Glutamatergic neuron (in vitro differentiated cells): ENCODE data around the gene EPHA7. TPM values are rescaled to one million over a fixed set of nuclear protein-coding genes. Genes with fewer than 3 reads are reported as not detected.

ENCODE experiments used
- DNase-seq: peaks from one replicate; pipeline ENCODE4 v3.0.0; 2022
- H3K27ac Mint-ChIP-seq: one replicate; pipeline ENCODE4 v1.8.0; 2020; ENCODE audit warnings: mild to moderate bottlenecking, mixed read lengths, inconsistent platforms; ENCODE audit not compliant: unreplicated experiment
- H3K27me3 Mint-ChIP-seq: one replicate; pipeline ENCODE4 v1.8.0; 2020; ENCODE audit warnings: mild to moderate bottlenecking, moderate library complexity, mixed read lengths, inconsistent platforms; ENCODE audit not compliant: unreplicated experiment
- H3K36me3 Mint-ChIP-seq: one replicate; pipeline ENCODE4 v1.8.0; 2020; ENCODE audit warnings: mild to moderate bottlenecking, mixed read lengths, inconsistent platforms; ENCODE audit not compliant: unreplicated experiment
- H3K4me1 Mint-ChIP-seq: one replicate; pipeline ENCODE4 v1.8.0; 2020; ENCODE audit warnings: mild to moderate bottlenecking, low read depth, mixed read lengths, inconsistent platforms; ENCODE audit not compliant: unreplicated experiment
- H3K4me3 Mint-ChIP-seq: one replicate; pipeline ENCODE4 v1.8.0; 2020; ENCODE audit warnings: mild to moderate bottlenecking, mixed read lengths, inconsistent platforms; ENCODE audit not compliant: unreplicated experiment
- H3K9me3 Mint-ChIP-seq: one replicate; pipeline ENCODE4 v1.8.0; 2020; ENCODE audit warnings: mild to moderate bottlenecking, moderate library complexity, mixed read lengths, inconsistent platforms; ENCODE audit not compliant: unreplicated experiment
- long read RNA-seq: library from polyadenylated mRNA; unstranded; transcript quantifications from one replicate; pipeline ENCODE4 v2.0.0, GENCODE V29; 2020; ENCODE audit not compliant: unreplicated experiment
- total RNA-seq: library from RNA; stranded (reverse); fragmentation: NEBNext Ultra II Directional; extraction: Animal tissue kit (Norgen Biotek cat#: 25700); gene quantifications from one replicate; pipeline ENCODE4 v1.2.1, GENCODE V29; 2021; ENCODE audit not compliant: unreplicated experiment
- TF ChIP-seq, protein P1 (sequence below): fragments of 200-600 bp; sonication (generic); IDR thresholded peaks from one replicate; pipeline ENCODE4 v1.5.0; 2021; ENCODE audit not compliant: partially characterized antibody, unreplicated experiment

EPHA7 gene
- 3.6 TPM for total RNA-seq
- long read RNA-seq, result 0 reads

DNA sequence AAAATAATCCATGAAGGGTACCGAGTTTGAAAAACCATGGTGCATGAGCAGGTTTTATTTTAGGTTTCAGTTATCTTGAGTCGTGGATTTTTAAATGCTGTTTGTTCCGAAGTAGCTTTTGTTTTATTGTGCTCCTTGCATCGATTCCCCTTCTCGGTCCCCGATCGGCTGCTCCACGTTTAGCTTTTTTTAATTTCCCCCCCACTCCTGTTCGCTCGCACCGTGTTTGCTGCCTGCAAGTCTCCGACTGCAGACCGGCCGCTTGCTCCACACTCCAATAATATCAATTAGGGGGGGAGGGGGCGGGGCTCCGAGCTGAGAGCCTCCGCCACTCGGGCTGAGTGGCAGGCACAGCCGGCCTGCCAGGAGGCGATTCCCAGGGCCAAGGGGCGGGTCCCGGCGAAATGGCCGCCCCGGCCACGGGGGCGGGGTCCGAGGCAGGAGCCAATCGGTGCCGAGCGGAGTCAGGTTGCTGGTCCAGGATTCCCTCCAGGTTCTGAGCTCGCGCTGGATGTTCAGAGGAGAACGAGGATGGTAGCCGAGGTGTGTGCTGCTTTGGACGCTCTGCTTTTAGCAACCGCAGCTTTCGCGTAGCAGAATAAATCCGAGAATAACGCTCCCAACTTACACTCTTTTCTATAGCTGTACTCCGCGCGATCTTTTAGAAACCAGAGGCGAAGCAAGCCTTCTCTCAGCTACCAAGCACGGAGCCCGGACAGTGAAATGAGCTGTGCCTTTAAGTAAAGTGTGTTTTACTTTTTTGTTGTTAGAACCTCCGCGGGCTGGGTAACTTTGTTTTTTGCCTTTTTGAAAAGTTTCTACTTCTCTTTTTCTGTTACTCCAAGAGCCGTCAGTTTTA is at the start of gene EPHA7:
TSS of gene EPHA7 (minus strand) at position 256 of the 859 bp plus-strand sequence. CDS start at position 38, 218 bp downstream.
- H3K27ac Mint-ChIP-seq, result peak within 1 kb of the TSS; percentile 57
- TF ChIP-seq, protein P1, sequence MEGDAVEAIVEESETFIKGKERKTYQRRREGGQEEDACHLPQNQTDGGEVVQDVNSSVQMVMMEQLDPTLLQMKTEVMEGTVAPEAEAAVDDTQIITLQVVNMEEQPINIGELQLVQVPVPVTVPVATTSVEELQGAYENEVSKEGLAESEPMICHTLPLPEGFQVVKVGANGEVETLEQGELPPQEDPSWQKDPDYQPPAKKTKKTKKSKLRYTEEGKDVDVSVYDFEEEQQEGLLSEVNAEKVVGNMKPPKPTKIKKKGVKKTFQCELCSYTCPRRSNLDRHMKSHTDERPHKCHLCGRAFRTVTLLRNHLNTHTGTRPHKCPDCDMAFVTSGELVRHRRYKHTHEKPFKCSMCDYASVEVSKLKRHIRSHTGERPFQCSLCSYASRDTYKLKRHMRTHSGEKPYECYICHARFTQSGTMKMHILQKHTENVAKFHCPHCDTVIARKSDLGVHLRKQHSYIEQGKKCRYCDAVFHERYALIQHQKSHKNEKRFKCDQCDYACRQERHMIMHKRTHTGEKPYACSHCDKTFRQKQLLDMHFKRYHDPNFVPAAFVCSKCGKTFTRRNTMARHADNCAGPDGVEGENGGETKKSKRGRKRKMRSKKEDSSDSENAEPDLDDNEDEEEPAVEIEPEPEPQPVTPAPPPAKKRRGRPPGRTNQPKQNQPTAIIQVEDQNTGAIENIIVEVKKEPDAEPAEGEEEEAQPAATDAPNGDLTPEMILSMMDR, result no peak
- peak within 1 kb of the TSS; percentile 100 for H3K4me3 Mint-ChIP-seq
- DNase-seq, result peak; percentile 98
- H3K4me1 Mint-ChIP-seq, result peaks cover 3% of the 10 kb centered on the region
- no peaks in the 10 kb centered on the region for H3K36me3 Mint-ChIP-seq
- H3K27me3 Mint-ChIP-seq, result peaks cover 14% of the 10 kb centered on the region
- peaks cover 5% of the 10 kb centered on the region for H3K9me3 Mint-ChIP-seq

DNA sequence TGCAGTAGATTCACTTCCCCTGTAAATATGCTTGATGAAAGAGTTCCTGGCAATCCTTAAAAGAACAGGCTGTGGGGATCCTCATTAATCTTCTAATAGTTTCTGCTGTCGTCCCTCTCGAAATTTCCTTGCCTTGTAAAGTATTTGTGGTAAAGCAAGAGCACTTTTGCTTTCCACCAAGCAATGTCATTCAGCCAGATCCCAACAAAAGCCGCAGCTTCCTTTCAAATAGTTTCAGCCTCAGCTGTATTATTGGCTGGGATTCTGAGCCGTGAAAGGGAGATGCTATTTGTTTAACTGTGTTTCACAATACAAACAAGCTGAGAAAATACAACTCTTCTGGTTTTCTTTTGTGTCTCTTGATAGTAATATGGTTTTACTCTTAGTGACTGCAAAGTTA is 48.9 kb upstream of the EPHA7 start:
- no peak overlapping the region for H3K27ac Mint-ChIP-seq
- no peak overlapping the region for H3K4me3 Mint-ChIP-seq
- H3K27me3 Mint-ChIP-seq, result no peaks in the 10 kb centered on the region
- no peaks in the 10 kb centered on the region for H3K4me1 Mint-ChIP-seq
- no peaks in the 10 kb centered on the region for H3K36me3 Mint-ChIP-seq
- DNase-seq, result no peak
- TF ChIP-seq, protein P1, result no peak
- peaks cover 1% of the 10 kb centered on the region for H3K9me3 Mint-ChIP-seq

DNA sequence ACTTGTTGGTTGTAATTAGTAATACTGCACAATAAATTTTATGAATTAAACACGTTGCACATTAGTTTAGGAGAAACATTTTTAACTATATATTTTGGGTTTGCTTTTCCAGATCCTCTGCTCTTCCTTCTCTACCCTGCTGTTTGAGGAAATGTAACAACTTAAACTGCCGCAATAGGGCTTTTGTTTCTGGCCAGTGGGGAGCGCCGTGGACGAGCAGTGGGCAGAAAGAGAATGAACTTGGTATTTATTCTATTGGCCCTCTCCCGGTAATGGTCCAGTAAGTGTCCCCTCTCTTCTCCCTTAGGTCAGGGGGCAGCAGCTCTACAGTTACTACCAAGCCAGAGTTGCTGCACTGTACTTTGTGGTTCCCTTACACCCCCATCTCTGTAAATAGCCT is 35.2 kb upstream of the EPHA7 start:
- no peaks in the 10 kb centered on the region for H3K27me3 Mint-ChIP-seq
- H3K9me3 Mint-ChIP-seq, result peaks cover 2% of the 10 kb centered on the region
- no peaks in the 10 kb centered on the region for H3K4me1 Mint-ChIP-seq
- no peak overlapping the region for H3K27ac Mint-ChIP-seq
- H3K4me3 Mint-ChIP-seq, result no peak overlapping the region
- no peak for DNase-seq
- TF ChIP-seq, protein P1, result no peak
- H3K36me3 Mint-ChIP-seq, result no peaks in the 10 kb centered on the region

DNA sequence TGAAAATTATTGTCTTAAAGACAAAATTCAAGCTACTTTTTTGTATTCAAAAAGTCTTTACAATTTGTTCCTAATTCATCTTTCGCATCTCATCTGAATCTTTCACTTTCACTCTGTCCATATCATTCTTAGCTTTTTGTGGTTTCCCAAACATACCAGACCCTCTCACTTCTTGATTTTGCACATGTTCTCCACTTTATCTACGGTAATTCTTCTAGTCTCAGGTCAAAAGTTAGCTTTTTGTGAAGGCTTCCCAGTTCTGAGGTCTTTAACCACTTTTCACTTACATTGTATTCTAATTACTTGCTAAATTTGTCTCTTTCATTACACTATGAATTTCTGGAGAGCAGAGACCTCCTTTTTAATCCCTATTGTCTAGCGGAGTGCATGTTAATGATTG is 34.6 kb upstream of the EPHA7 start:
- no peaks in the 10 kb centered on the region for H3K36me3 Mint-ChIP-seq
- H3K9me3 Mint-ChIP-seq, result peaks cover 2% of the 10 kb centered on the region
- H3K4me1 Mint-ChIP-seq, result no peaks in the 10 kb centered on the region
- no peaks in the 10 kb centered on the region for H3K27me3 Mint-ChIP-seq
- TF ChIP-seq, protein P1, result no peak
- no peak overlapping the region for H3K27ac Mint-ChIP-seq
- no peak overlapping the region for H3K4me3 Mint-ChIP-seq
- DNase-seq, result no peak

DNA sequence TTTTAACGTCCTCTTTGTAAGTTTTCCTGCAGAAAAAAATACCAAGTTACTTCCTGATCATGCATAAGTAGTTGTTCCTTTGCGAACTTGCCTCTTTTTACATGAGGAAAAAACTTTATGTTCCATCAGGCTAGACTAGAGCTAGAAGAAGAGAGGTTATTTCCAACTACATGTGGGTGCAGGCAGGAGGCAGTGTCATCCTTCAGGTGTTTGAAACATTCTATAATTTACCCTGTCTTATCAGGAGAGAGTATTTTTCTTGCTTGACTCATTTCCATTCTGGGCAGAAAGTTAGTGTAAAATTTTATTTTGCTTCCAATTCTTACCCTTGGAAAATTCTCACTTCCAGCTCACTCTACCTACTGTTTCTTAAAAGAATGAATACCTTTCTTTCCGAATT is 28.5 kb upstream of the EPHA7 start:
- no peaks in the 10 kb centered on the region for H3K4me1 Mint-ChIP-seq
- no peaks in the 10 kb centered on the region for H3K36me3 Mint-ChIP-seq
- H3K27me3 Mint-ChIP-seq, result no peaks in the 10 kb centered on the region
- no peak overlapping the region for H3K4me3 Mint-ChIP-seq
- no peak for DNase-seq
- TF ChIP-seq, protein P1, result no peak
- no peak overlapping the region for H3K27ac Mint-ChIP-seq
- H3K9me3 Mint-ChIP-seq, result no peaks in the 10 kb centered on the region
